ENCODE data around the gene IFNAR1.

The IFNAR1 gene

GRCh38 chr21:33286600-33287456 lies 37.9 kb upstream of the IFNAR1 start:
- TF ChIP-seq EZH2phosphoT487 (IDR thresholded peaks at IDR 0.05; ENCODE audit: low read length) (no peak), CTCF (IDR thresholded peaks at IDR 0.05; ENCODE audit: low read length) (no peak), EZH2 (optimal IDR thresholded peaks at IDR 0.05; ENCODE audit: low read depth, low read length) (no peak)
- H4K20me1 ChIP-seq (ENCODE audit: insufficient read depth, low read length), result no peaks in the 10 kb centered on the region
- H3K36me3 ChIP-seq (replicated peaks; ENCODE audit: insufficient read depth, low read length), result no peaks in the 10 kb centered on the region
- no peak overlapping the region for H2AFZ ChIP-seq (ENCODE audit: low read length)
- H3K4me2 ChIP-seq (ENCODE audit: low read depth, low read length), result no peak overlapping the region
- H3K4me1 ChIP-seq (ENCODE audit: low read length), result peaks cover 12% of the 10 kb centered on the region
- H3K9ac ChIP-seq (ENCODE audit: low read length), result no peak overlapping the region
- DNase-seq, result no peak
- no peaks in the 10 kb centered on the region for H3K9me3 ChIP-seq (replicated peaks; ENCODE audit: insufficient read depth, low read length)
- H3K4me3 ChIP-seq (ENCODE audit: low read length), result no peak overlapping the region
- no peaks in the 10 kb centered on the region for H3K79me2 ChIP-seq (ENCODE audit: low read length)
- H3K27ac ChIP-seq (ENCODE audit: low read length), result no peak overlapping the region
- H3K27me3 ChIP-seq (replicated peaks; ENCODE audit: insufficient read depth, low read length), result no peaks in the 10 kb centered on the region
- H3F3A ChIP-seq (ENCODE audit: insufficient read depth, low read length), result no peaks in the 10 kb centered on the region
- H3K9me2 ChIP-seq (replicated peaks; ENCODE audit: insufficient read depth, low read length), result no peaks in the 10 kb centered on the region

GRCh38 chr21:33289199-33289819 lies 35.5 kb upstream of the IFNAR1 start:
- H3K4me3 ChIP-seq (ENCODE audit: low read length), result no peak overlapping the region
- no peaks in the 10 kb centered on the region for H4K20me1 ChIP-seq (ENCODE audit: insufficient read depth, low read length)
- H3K9me2 ChIP-seq (replicated peaks; ENCODE audit: insufficient read depth, low read length), result no peaks in the 10 kb centered on the region
- no peak overlapping the region for H2AFZ ChIP-seq (ENCODE audit: low read length)
- H3K9ac ChIP-seq (ENCODE audit: low read length), result no peak overlapping the region
- H3K36me3 ChIP-seq (replicated peaks; ENCODE audit: insufficient read depth, low read length), result no peaks in the 10 kb centered on the region
- no peak for DNase-seq
- no peak for TF ChIP-seq EZH2 (optimal IDR thresholded peaks at IDR 0.05; ENCODE audit: low read depth, low read length)
- H3K27me3 ChIP-seq (replicated peaks; ENCODE audit: insufficient read depth, low read length), result no peaks in the 10 kb centered on the region
- no peak overlapping the region for H3K4me2 ChIP-seq (ENCODE audit: low read depth, low read length)
- no peaks in the 10 kb centered on the region for H3K79me2 ChIP-seq (ENCODE audit: low read length)
- no peaks in the 10 kb centered on the region for H3K9me3 ChIP-seq (replicated peaks; ENCODE audit: insufficient read depth, low read length)
- H3K27ac ChIP-seq (ENCODE audit: low read length), result no peak overlapping the region
- peaks cover 17% of the 10 kb centered on the region for H3K4me1 ChIP-seq (ENCODE audit: low read length)
- peaks cover 12% of the 10 kb centered on the region for H3F3A ChIP-seq (ENCODE audit: insufficient read depth, low read length)

- Histone ChIP-seq H3K4me3 (ENCODE audit: low read length) (no peak overlapping the region), H2AFZ (ENCODE audit: low read length) (no peak overlapping the region), H3K4me2 (ENCODE audit: low read depth, low read length) (no peak overlapping the region), H3K9me2 (replicated peaks; ENCODE audit: insufficient read depth, low read length) (no peaks in the 10 kb centered on the region), H3F3A (ENCODE audit: insufficient read depth, low read length) (peaks cover 12% of the 10 kb centered on the region), H3K9me3 (replicated peaks; ENCODE audit: insufficient read depth, low read length) (no peaks in the 10 kb centered on the region), H3K79me2 (ENCODE audit: low read length) (no peaks in the 10 kb centered on the region), H3K27ac (ENCODE audit: low read length) (no peak overlapping the region), H3K27me3 (replicated peaks; ENCODE audit: insufficient read depth, low read length) (no peaks in the 10 kb centered on the region), H3K9ac (ENCODE audit: low read length) (no peak overlapping the region), H3K36me3 (replicated peaks; ENCODE audit: insufficient read depth, low read length) (no peaks in the 10 kb centered on the region), H3K4me1 (ENCODE audit: low read length) (peaks cover 22% of the 10 kb centered on the region), H4K20me1 (ENCODE audit: insufficient read depth, low read length) (no peaks in the 10 kb centered on the region)
- DNase-seq, result no peak
- TF ChIP-seq CTCF (IDR thresholded peaks at IDR 0.05; ENCODE audit: low read length) (no peak), EZH2 (optimal IDR thresholded peaks at IDR 0.05; ENCODE audit: low read depth, low read length) (no peak), EZH2phosphoT487 (IDR thresholded peaks at IDR 0.05; ENCODE audit: low read length) (no peak)
Measured at GRCh38 chr21:33290441-33290840, 34.3 kb upstream of the IFNAR1 start.

- Histone ChIP-seq H3K9me3 (replicated peaks; ENCODE audit: insufficient read depth, low read length) (no peaks in the 10 kb centered on the region), H3K79me2 (ENCODE audit: low read length) (no peaks in the 10 kb centered on the region), H3K9ac (ENCODE audit: low read length) (no peak overlapping the region), H2AFZ (ENCODE audit: low read length) (no peak overlapping the region), H4K20me1 (ENCODE audit: insufficient read depth, low read length) (no peaks in the 10 kb centered on the region), H3K9me2 (replicated peaks; ENCODE audit: insufficient read depth, low read length) (no peaks in the 10 kb centered on the region), H3F3A (ENCODE audit: insufficient read depth, low read length) (peaks cover 12% of the 10 kb centered on the region), H3K36me3 (replicated peaks; ENCODE audit: insufficient read depth, low read length) (no peaks in the 10 kb centered on the region), H3K27me3 (replicated peaks; ENCODE audit: insufficient read depth, low read length) (no peaks in the 10 kb centered on the region), H3K27ac (ENCODE audit: low read length) (no peak overlapping the region), H3K4me1 (ENCODE audit: low read length) (peaks cover 22% of the 10 kb centered on the region), H3K4me3 (ENCODE audit: low read length) (no peak overlapping the region), H3K4me2 (ENCODE audit: low read depth, low read length) (no peak overlapping the region)
- no peak for TF ChIP-seq CTCF (IDR thresholded peaks at IDR 0.05; ENCODE audit: low read length)
- TF ChIP-seq EZH2phosphoT487 (IDR thresholded peaks at IDR 0.05; ENCODE audit: low read length), result no peak
- TF ChIP-seq EZH2 (optimal IDR thresholded peaks at IDR 0.05; ENCODE audit: low read depth, low read length), result no peak
- DNase-seq, result no peak
Measured at GRCh38 chr21:33291686-33292085, 33.1 kb upstream of the IFNAR1 start.
